GM23338 (cell line): ENCODE results near the gene STK32C. TPM values are rescaled to one million over a fixed set of nuclear protein-coding genes. Genes with fewer than 3 reads are reported as not detected.

Source experiments
- ATAC-seq: fragments of 200-7000 bp; cut with Tn5 transposase; 3 replicates; pipeline ENCODE4 v1.9.1; 2020
- DNase-seq: peaks from one replicate; pipeline ENCODE4 v3.0.0-alpha.2; 2015; ENCODE audit warnings: low spot score
- H2AFZ ChIP-seq: fragments of 200-600 bp; sonication (generic); 2 replicates; pipeline ENCODE4 v1.8.0; 2016; ENCODE audit warnings: antibody characterized with exemption, mild to moderate bottlenecking, moderate library complexity
- H3F3A ChIP-seq: fragments of 200-600 bp; sonication (generic); replicated peaks from 2 replicates; pipeline ENCODE4 v1.8.0; 2017; ENCODE audit warnings: antibody characterized with exemption, mixed run types, low read depth
- H3K27ac ChIP-seq: fragments of 200-600 bp; sonication (generic); 2 replicates; pipeline ENCODE4 v1.6.1; 2016; ENCODE audit warnings: low read depth
- H3K27me3 ChIP-seq: fragments of 200-600 bp; sonication (generic); 2 replicates; pipeline ENCODE4 v1.8.0; 2016; ENCODE audit warnings: mild to moderate bottlenecking, mixed run types, moderate library complexity; ENCODE audit not compliant: insufficient read depth
- H3K36me3 ChIP-seq: fragments of 200-600 bp; sonication (generic); 2 replicates; pipeline ENCODE4 v1.8.0; 2016; ENCODE audit warnings: mild to moderate bottlenecking; ENCODE audit not compliant: insufficient read depth
- H3K4me1 ChIP-seq: fragments of 200-600 bp; sonication (generic); 2 replicates; pipeline ENCODE4 v1.8.0; 2016; ENCODE audit warnings: mild to moderate bottlenecking, moderate library complexity; ENCODE audit not compliant: insufficient read depth
- H3K4me2 ChIP-seq: fragments of 200-600 bp; sonication (generic); 2 replicates; pipeline ENCODE4 v1.7.1; 2017; ENCODE audit warnings: mixed run types
- H3K4me3 ChIP-seq: fragments of 200-600 bp; sonication (generic); 2 replicates; pipeline ENCODE4 v1.6.1; 2016; ENCODE audit warnings: mixed run types
- H3K79me2 ChIP-seq: fragments of 200-600 bp; sonication (generic); replicated peaks from 2 replicates; pipeline ENCODE4 v1.8.0; 2017; ENCODE audit warnings: mild to moderate bottlenecking; ENCODE audit not compliant: insufficient read depth
- H3K9me2 ChIP-seq: fragments of 200-600 bp; sonication (generic); 2 replicates; pipeline ENCODE4 v1.8.0; 2017; ENCODE audit not compliant: insufficient read depth
- H4K20me1 ChIP-seq: fragments of 200-600 bp; sonication (generic); replicated peaks from 2 replicates; pipeline ENCODE4 v1.8.0; 2017; ENCODE audit warnings: mild to moderate bottlenecking; ENCODE audit not compliant: insufficient read depth
- H3K27ac Mint-ChIP-seq: 2 replicates; pipeline ENCODE4 v1.8.0; 2020; ENCODE audit warnings: inconsistent platforms, mild to moderate bottlenecking, moderate library complexity, mixed read lengths
- H3K27me3 Mint-ChIP-seq: 3 replicates; pipeline ENCODE4 v1.8.0; 2022; ENCODE audit warnings: low read depth, mild to moderate bottlenecking, moderate library complexity, mixed read lengths, inconsistent platforms; ENCODE audit not compliant: insufficient read depth, poor library complexity
- H3K36me3 Mint-ChIP-seq: 3 replicates; pipeline ENCODE4 v1.8.0; 2021; ENCODE audit warnings: low read depth, mild to moderate bottlenecking, inconsistent platforms, moderate library complexity, mixed read lengths
- H3K4me1 Mint-ChIP-seq: 3 replicates; pipeline ENCODE4 v1.8.0; 2020; ENCODE audit warnings: mild to moderate bottlenecking, inconsistent platforms, mixed read lengths
- H3K4me3 Mint-ChIP-seq: 3 replicates; pipeline ENCODE4 v1.8.0; 2021; ENCODE audit warnings: moderate library complexity, mild to moderate bottlenecking, inconsistent platforms, mixed read lengths
- H3K9me3 Mint-ChIP-seq: 3 replicates; pipeline ENCODE4 v1.8.0; 2020; ENCODE audit warnings: moderate library complexity, mild to moderate bottlenecking, inconsistent platforms, mixed read lengths
- CREB1 ChIP-seq: fragments of 250-450 bp; sonication (Bioruptor Pico); IDR thresholded peaks from 2 replicates; pipeline ENCODE4 v1.5.0; 2020; ENCODE audit warnings: low read depth, mild to moderate bottlenecking, moderate library complexity
- CTCF ChIP-seq, 2 experiments: fragments of 200-600 bp in 1 of 2; sonication (generic) in 1 of 2; conservative IDR thresholded peaks; 2 replicates each; pipeline versions ENCODE4 v1.5.1 to v1.6.1; 2016 to 2017; ENCODE audit warnings: antibody characterized with exemption in 2 of 2, low read depth in 2 of 2, mild to moderate bottlenecking in 2 of 2, moderate library complexity in 1 of 2
- EZH2 ChIP-seq: fragments of 200-600 bp; sonication (generic); IDR thresholded peaks from one replicate; pipeline ENCODE4 v1.8.0; 2017; ENCODE audit warnings: antibody characterized with exemption, mild to moderate bottlenecking, low read depth; ENCODE audit not compliant: unreplicated experiment
- EZH2phosphoT487 ChIP-seq: fragments of 200-600 bp; sonication (generic); IDR thresholded peaks from one replicate; pipeline ENCODE4 v1.8.1; 2018; ENCODE audit warnings: antibody characterized with exemption; ENCODE audit not compliant: unreplicated experiment
- JUNB ChIP-seq: IDR thresholded peaks from one replicate; pipeline ENCODE4 v1.6.1; 2016; ENCODE audit warnings: antibody characterized with exemption; ENCODE audit not compliant: unreplicated experiment
- NANOG ChIP-seq: IDR thresholded peaks from 2 replicates; pipeline ENCODE4 v1.6.1; 2016; ENCODE audit warnings: antibody characterized with exemption, borderline replicate concordance
- POLR2AphosphoS5 ChIP-seq: IDR thresholded peaks from 2 replicates; pipeline ENCODE4 v1.6.1; 2016; ENCODE audit warnings: antibody characterized with exemption, low read depth
- STAT1 ChIP-seq: IDR thresholded peaks from one replicate; pipeline ENCODE4 v1.6.1; 2016; ENCODE audit warnings: antibody characterized with exemption; ENCODE audit not compliant: unreplicated experiment
- ZNF114 ChIP-seq: fragments of 250-450 bp; sonication (Bioruptor Pico); IDR thresholded peaks from 2 replicates; pipeline ENCODE4 v1.5.0; 2020; ENCODE audit warnings: mild to moderate bottlenecking, moderate library complexity
- ZNF331 ChIP-seq: fragments of 250-450 bp; sonication (Bioruptor Pico); IDR thresholded peaks from 2 replicates; pipeline ENCODE4 v1.5.0; 2020; ENCODE audit warnings: low read depth, mild to moderate bottlenecking, moderate library complexity
- ZNF462 ChIP-seq: fragments of 250-450 bp; sonication (Bioruptor Pico); IDR thresholded peaks from 2 replicates; pipeline ENCODE4 v1.5.0; 2020; ENCODE audit warnings: mild to moderate bottlenecking, moderate library complexity
- polyA plus RNA-seq: library from polyadenylated mRNA; unstranded; fragments of >200 nt; fragmentation: Nextera tagmentation; extraction: Ambion mirVana; gene quantifications from 2 replicates; pipeline ENCODE4 v1.2.1, GENCODE V29; 2016
- total RNA-seq: library from RNA; depleted of rRNA; stranded (reverse); fragments of >200 nt; shearing (Covaris generic); gene quantifications from 2 replicates; pipeline ENCODE4 v1.2.3, GENCODE V29; 2014
- TF ChIP-seq, protein P1 (sequence below): IDR thresholded peaks from one replicate; pipeline ENCODE4 v1.6.1; 2018; ENCODE audit warnings: antibody characterized with exemption; ENCODE audit not compliant: unreplicated experiment
- TF ChIP-seq, protein P2 (sequence below): IDR thresholded peaks from 2 replicates; pipeline ENCODE4 v1.6.1; 2016; ENCODE audit warnings: antibody characterized with exemption

The STK32C gene
- total and polyA plus RNA-seq, 2 experiments from 2014 or later = 10.2 to 20.5 TPM

- no peaks in the 10 kb centered on the region for H3K36me3 Mint-ChIP-seq
- DNase-seq (no peak), ATAC-seq (no peak)
- no peak for TF ChIP-seq CTCF (conservative IDR thresholded peaks at IDR 0.05; ENCODE audit: low read depth in 2 of 2)
- TF ChIP-seq EZH2phosphoT487 = no peak
- TF ChIP-seq, protein P1, sequence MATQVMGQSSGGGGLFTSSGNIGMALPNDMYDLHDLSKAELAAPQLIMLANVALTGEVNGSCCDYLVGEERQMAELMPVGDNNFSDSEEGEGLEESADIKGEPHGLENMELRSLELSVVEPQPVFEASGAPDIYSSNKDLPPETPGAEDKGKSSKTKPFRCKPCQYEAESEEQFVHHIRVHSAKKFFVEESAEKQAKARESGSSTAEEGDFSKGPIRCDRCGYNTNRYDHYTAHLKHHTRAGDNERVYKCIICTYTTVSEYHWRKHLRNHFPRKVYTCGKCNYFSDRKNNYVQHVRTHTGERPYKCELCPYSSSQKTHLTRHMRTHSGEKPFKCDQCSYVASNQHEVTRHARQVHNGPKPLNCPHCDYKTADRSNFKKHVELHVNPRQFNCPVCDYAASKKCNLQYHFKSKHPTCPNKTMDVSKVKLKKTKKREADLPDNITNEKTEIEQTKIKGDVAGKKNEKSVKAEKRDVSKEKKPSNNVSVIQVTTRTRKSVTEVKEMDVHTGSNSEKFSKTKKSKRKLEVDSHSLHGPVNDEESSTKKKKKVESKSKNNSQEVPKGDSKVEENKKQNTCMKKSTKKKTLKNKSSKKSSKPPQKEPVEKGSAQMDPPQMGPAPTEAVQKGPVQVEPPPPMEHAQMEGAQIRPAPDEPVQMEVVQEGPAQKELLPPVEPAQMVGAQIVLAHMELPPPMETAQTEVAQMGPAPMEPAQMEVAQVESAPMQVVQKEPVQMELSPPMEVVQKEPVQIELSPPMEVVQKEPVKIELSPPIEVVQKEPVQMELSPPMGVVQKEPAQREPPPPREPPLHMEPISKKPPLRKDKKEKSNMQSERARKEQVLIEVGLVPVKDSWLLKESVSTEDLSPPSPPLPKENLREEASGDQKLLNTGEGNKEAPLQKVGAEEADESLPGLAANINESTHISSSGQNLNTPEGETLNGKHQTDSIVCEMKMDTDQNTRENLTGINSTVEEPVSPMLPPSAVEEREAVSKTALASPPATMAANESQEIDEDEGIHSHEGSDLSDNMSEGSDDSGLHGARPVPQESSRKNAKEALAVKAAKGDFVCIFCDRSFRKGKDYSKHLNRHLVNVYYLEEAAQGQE = no peak
- no peak for TF ChIP-seq CREB1 (CRISPR knock-in tag)
- no peak for TF ChIP-seq ZNF331 (CRISPR knock-in tag)
- TF ChIP-seq EZH2 = no peak
- TF ChIP-seq STAT1 = no peak
- TF ChIP-seq ZNF462 (CRISPR knock-in tag) = no peak
- no peak for TF ChIP-seq ZNF114 (CRISPR knock-in tag)
- TF ChIP-seq, protein P2, sequence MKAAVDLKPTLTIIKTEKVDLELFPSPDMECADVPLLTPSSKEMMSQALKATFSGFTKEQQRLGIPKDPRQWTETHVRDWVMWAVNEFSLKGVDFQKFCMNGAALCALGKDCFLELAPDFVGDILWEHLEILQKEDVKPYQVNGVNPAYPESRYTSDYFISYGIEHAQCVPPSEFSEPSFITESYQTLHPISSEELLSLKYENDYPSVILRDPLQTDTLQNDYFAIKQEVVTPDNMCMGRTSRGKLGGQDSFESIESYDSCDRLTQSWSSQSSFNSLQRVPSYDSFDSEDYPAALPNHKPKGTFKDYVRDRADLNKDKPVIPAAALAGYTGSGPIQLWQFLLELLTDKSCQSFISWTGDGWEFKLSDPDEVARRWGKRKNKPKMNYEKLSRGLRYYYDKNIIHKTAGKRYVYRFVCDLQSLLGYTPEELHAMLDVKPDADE = no peak
- no peak for TF ChIP-seq NANOG
- TF ChIP-seq JUNB = no peak
- no peak for TF ChIP-seq POLR2AphosphoS5
- H3K36me3 ChIP-seq = no peaks in the 10 kb centered on the region
- H3F3A ChIP-seq = peaks cover 4% of the 10 kb centered on the region; the same call in 1 of the 2 replicates
- H3K27ac Mint-ChIP-seq = peak overlapping the region; percentile 85
- peaks cover 12% of the 10 kb centered on the region for H3K27me3 Mint-ChIP-seq
- H3K79me2 ChIP-seq = no peaks in the 10 kb centered on the region
- no peaks in the 10 kb centered on the region for H4K20me1 ChIP-seq
- H3K9me3 Mint-ChIP-seq = peaks cover 5% of the 10 kb centered on the region; the same call in 1 of the 3 replicates
- no peak overlapping the region for H3K4me2 ChIP-seq
- peaks cover 11% of the 10 kb centered on the region for H3K4me1 ChIP-seq
- no peaks in the 10 kb centered on the region for H3K27me3 ChIP-seq
- H3K27ac ChIP-seq = no peak overlapping the region
- H3K4me3 Mint-ChIP-seq = 0 out of 3 replicates have a peak overlapping the region, but pooled peaks have one; percentile 39
- H2AFZ ChIP-seq = no peak overlapping the region
- H3K4me3 ChIP-seq = no peak overlapping the region
- H3K4me1 Mint-ChIP-seq = peaks cover 35% of the 10 kb centered on the region
- H3K9me2 ChIP-seq = no peaks in the 10 kb centered on the region; the same call in 1 of the 2 replicates
Measured at GRCh38 chr10:132162021-132162531, 145.7 kb downstream of the STK32C start.
